ENCODE data around the gene SSC5D. TPM values are rescaled to one million over a fixed set of nuclear protein-coding genes. Genes with fewer than 3 reads are reported as not detected.

SSC5D gene
- total and polyA plus RNA-seq, 9 of the 15 experiments (the other 6 are each of a cell fraction or from before 2014, with no cell fraction given), result 0.04 to 0.71 (median 0.14) TPM; not detected in 2

DNA sequence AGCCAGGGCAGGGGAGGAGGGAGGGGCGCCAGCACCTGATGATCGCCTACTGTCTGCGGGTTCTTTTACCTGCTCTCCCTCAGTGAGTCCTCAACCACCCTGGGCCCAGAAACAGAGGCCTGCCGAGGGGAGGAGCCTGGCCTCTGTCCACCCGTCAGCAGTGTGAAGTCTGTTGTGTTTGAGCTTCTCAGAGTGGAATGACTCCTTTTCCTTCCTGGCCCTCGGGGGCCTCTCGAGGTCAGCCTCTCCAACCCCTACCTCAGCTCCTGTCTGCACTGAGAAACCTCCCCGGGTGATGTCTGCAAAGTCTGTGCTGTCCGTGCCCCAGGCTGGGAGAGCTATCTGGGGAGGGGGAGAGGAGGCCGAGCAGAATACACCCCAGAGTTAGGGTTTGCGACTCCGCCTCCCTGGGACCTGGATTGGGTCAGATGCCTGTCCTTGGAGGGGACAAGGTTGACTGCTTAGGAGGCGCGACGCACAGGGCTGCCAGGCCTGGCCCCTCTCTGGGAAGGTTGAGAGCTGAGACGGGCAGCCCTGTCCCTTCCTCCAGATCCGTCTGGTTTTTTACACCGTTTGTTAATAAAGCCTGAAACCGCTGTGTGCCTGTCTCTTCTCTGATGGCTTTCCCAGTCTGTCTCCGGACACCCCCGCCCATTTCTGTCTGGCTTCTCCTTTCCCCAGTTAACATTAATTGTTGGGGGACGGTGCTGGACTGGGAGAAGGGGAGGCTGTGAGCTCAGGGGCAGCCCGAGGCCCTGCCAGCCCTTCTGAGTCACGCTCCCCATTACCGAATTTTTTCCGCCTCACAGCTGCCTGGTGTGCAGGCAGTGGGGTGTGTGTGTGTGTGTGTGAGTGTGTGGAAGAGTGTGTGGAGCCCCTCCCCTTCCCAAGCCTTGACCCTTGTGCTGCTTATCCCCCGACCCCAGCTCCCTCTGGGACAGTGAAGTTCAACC is 989 bp upstream of the SSC5D start (continued):
- TF ChIP-seq STAT5A (IDR thresholded peaks at IDR 0.05; ENCODE audit: borderline replicate concordance, low read length) (no peak), THRAP3 (IDR thresholded peaks at IDR 0.05; ENCODE audit: borderline replicate concordance) (no peak), NR2C1 (IDR thresholded peaks at IDR 0.05) (no peak), NR2C1 (tag; IDR thresholded peaks at IDR 0.05) (no peak), ZFP30 (CRISPR knock-in tag; IDR thresholded peaks at IDR 0.05; ENCODE audit: borderline replicate concordance) (no peak), ID3 (CRISPR knock-in tag; IDR thresholded peaks at IDR 0.05) (no peak), ID3 (tag; IDR thresholded peaks at IDR 0.05) (no peak), ATF4 (CRISPR knock-in tag; IDR thresholded peaks at IDR 0.05) (no peak), CREB3L1 (IDR thresholded peaks at IDR 0.05; ENCODE audit: borderline replicate concordance, low read depth) (no peak), MTA1 (IDR thresholded peaks at IDR 0.05; ENCODE audit: borderline replicate concordance) (0 out of 2 replicates have a peak, but pooled peaks have one; percentile 21), ATF7 (IDR thresholded peaks at IDR 0.05) (peak; percentile 60), KLF6 (CRISPR knock-in tag; IDR thresholded peaks at IDR 0.05; ENCODE audit: borderline replicate concordance) (no peak), ZNF551 (CRISPR knock-in tag; IDR thresholded peaks at IDR 0.05) (no peak), TEAD1 (CRISPR knock-in tag; IDR thresholded peaks at IDR 0.05) (no peak), MIER1 (IDR thresholded peaks at IDR 0.05; ENCODE audit: low read depth) (no peak), STAG1 (CRISPR knock-in tag; IDR thresholded peaks at IDR 0.05; ENCODE audit: borderline replicate concordance) (no peak), NCOA6 (IDR thresholded peaks at IDR 0.05) (no peak), CBFA2T2 (conservative IDR thresholded peaks at IDR 0.05) (no peak), TCF7L2 (IDR thresholded peaks at IDR 0.05; ENCODE audit: low read depth, low read length) (no peak), E2F1 (CRISPR knock-in tag; IDR thresholded peaks at IDR 0.05) (no peak)
- TF ChIP-seq, protein P1, sequence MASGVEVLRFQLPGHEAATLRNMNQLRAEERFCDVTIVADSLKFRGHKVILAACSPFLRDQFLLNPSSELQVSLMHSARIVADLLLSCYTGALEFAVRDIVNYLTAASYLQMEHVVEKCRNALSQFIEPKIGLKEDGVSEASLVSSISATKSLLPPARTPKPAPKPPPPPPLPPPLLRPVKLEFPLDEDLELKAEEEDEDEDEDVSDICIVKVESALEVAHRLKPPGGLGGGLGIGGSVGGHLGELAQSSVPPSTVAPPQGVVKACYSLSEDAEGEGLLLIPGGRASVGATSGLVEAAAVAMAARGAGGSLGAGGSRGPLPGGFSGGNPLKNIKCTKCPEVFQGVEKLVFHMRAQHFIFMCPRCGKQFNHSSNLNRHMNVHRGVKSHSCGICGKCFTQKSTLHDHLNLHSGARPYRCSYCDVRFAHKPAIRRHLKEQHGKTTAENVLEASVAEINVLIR (CRISPR knock-in tag; IDR thresholded peaks at IDR 0.05), result no peak
